Esophagus muscularis mucosa (tissue), 4 donors: Measurements from ENCODE around the gene CELF2. TPM values are rescaled to one million over a fixed set of nuclear protein-coding genes. Genes with fewer than 3 reads are reported as not detected.

Experiments used
- DNase-seq: peaks from one replicate; pipeline ENCODE4 v3.0.0-alpha.2; 2017; ENCODE audit errors: extremely low spot score
- H3K27ac ChIP-seq, 4 donors: fragments of 200-600 bp; sonication (generic); replicated peaks in 1 of 4; 1 replicate in 3 of 4; 2 replicates in 1 of 4; pipeline ENCODE4 v1.5.1; 2016 to 2019; ENCODE audit warnings: mild to moderate bottlenecking in 1 of 4
- H3K27me3 ChIP-seq, 4 donors: fragments of 200-600 bp; sonication (generic); one replicate each; pipeline versions ENCODE4 v1.5.1 to v1.6.0; 2016 to 2019
- H3K36me3 ChIP-seq, 4 donors: fragments of 200-600 bp; sonication (generic); one replicate each; pipeline ENCODE4 v1.5.1; 2016 to 2019
- H3K4me1 ChIP-seq, 4 donors: fragments of 200-600 bp; sonication (generic); one replicate each; pipeline ENCODE4 v1.5.1; 2016 to 2019
- H3K4me3 ChIP-seq, 4 donors: fragments of 200-600 bp; sonication (generic); 1 replicate in 2 of 4; 2 replicates in 2 of 4; pipeline ENCODE4 v1.5.1; 2016 to 2019; ENCODE audit warnings: mild to moderate bottlenecking in 4 of 4, moderate library complexity in 1 of 4
- H3K9me3 ChIP-seq, 4 donors: fragments of 200-600 bp; sonication (generic); 1 replicate in 3 of 4; 2 replicates in 1 of 4; pipeline ENCODE4 v1.5.1; 2016 to 2019
- CTCF ChIP-seq, 3 experiments: fragments of 200-600 bp in 2 of 3; fragments of 450-650 bp in 1 of 3; sonication (generic) in 2 of 3; IDR thresholded peaks; one replicate each; pipeline ENCODE4 v1.5.1; 2017 to 2019; ENCODE audit warnings: antibody characterized with exemption in 3 of 3, mild to moderate bottlenecking in 2 of 3, moderate library complexity in 1 of 3
- EP300 ChIP-seq: sonication (generic); formaldehyde crosslinking; IDR thresholded peaks from one replicate; pipeline ENCODE4 v1.6.1; 2017; ENCODE audit warnings: antibody characterized with exemption
- POLR2A ChIP-seq: fragments of 450-650 bp; IDR thresholded peaks from one replicate; pipeline ENCODE4 v1.6.1; 2017; ENCODE audit warnings: antibody characterized with exemption, moderate library complexity, mild to moderate bottlenecking, low read depth
- POLR2AphosphoS5 ChIP-seq, 2 donors: sonication (generic); formaldehyde crosslinking; IDR thresholded peaks; one replicate each; pipeline ENCODE4 v1.6.1; 2017; ENCODE audit warnings: antibody characterized with exemption in 2 of 2
- WGBS: methylation state at CpG from one replicate; pipeline ENCODE4 v1.1.5; 2018; 5-methylcytosine and 5-hydroxymethylcytosine counted together
- intact Hi-C: fragments of 100-400 bp; cut with DNase I; formaldehyde crosslinking; loops from one replicate; pipeline ENCODE4 v1.15.1; 2023
- total RNA-seq, 4 donors: library from RNA; depleted of rRNA; stranded (reverse); fragments of >200 nt; gene quantifications; one replicate each; pipeline versions ENCODE4 v1.1.0 to v1.2.1, GENCODE V29; 2016

Gene CELF2
- total RNA-seq, 4 donors from 2014 or later: 81.8 to 128 (median 104) TPM

- peak overlapping the region; percentile 84 to 95 (median 92) for H3K4me3 ChIP-seq
- no peaks in the 10 kb centered on the region for H3K36me3 ChIP-seq
- DNase-seq: no peak
- H3K27me3 ChIP-seq: no peaks in the 10 kb centered on the region
- intact Hi-C loops: loop anchor here (5.0 to 10.0 kb wide), 3 partner anchors 105 to 225 kb away; no protein-coding TSS in a partner anchor
- WGBS: 82% methylated on average over 11 of the region's 11 CpGs
- no peaks in the 10 kb centered on the region for H3K9me3 ChIP-seq
- TF ChIP-seq CTCF (IDR thresholded peaks at IDR 0.05) (no peak), POLR2AphosphoS5 (IDR thresholded peaks at IDR 0.05) (peak in 1 of 2 donors; percentile 30), POLR2A (no peak)
- no peak overlapping the region for H3K27ac ChIP-seq
- peaks cover 31 to 67% (median 52%) of the 10 kb centered on the region in 4 donors for H3K4me1 ChIP-seq
These were observed 2.3 kb downstream of the CELF2 start for GRCh38 chr10:11019724-11020547.

GRCh38 chr10:11020548-11020942 is 2.9 kb downstream of the CELF2 start:
- TF ChIP-seq POLR2A (no peak), EP300 (no peak), POLR2AphosphoS5 (IDR thresholded peaks at IDR 0.05) (no peak), CTCF (IDR thresholded peaks at IDR 0.05) (no peak)
- DNase-seq: no peak
- H3K36me3 ChIP-seq: no peaks in the 10 kb centered on the region
- 86% methylated on average over 6 of the region's 6 CpGs for WGBS
- no peak overlapping the region for H3K27ac ChIP-seq
- intact Hi-C loops: no loop called here
- peak overlapping the region in 2 of 4 donors; percentile 94 to 95 for H3K4me3 ChIP-seq
- no peaks in the 10 kb centered on the region for H3K27me3 ChIP-seq
- H3K4me1 ChIP-seq: peaks cover 30 to 68% (median 50%) of the 10 kb centered on the region in 4 donors
- no peaks in the 10 kb centered on the region for H3K9me3 ChIP-seq

DNA sequence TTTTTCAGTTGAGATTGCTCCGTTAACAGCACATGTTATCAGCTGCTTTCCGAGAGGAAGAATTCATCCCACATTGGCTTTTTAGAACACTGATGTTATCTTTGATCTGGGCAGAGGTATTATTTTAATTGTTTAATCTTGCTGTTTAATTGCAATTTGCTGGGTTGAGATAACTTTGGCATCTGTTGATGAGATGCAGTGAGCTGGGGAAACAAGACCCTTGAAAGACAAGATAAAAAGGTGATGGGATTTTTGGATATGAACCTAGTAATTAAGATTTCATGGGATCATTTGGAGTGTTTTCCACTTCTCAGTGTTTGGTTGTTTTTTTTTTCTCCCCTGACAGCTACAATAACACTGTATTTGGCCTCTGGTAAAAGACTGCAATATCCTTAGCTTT is 4.5 kb downstream of the CELF2 start:
- Histone ChIP-seq H3K27ac (no peak overlapping the region), H3K4me3 (no peak overlapping the region), H3K27me3 (no peaks in the 10 kb centered on the region), H3K9me3 (no peaks in the 10 kb centered on the region), H3K36me3 (no peaks in the 10 kb centered on the region), H3K4me1 (peaks cover 23 to 53% (median 39%) of the 10 kb centered on the region in 4 donors)
- intact Hi-C loops: no loop called here
- TF ChIP-seq POLR2A (no peak), CTCF (IDR thresholded peaks at IDR 0.05) (no peak), POLR2AphosphoS5 (IDR thresholded peaks at IDR 0.05) (no peak), EP300 (no peak)
- DNase-seq: no peak
- 77% methylated on average over 2 of the region's 2 CpGs for WGBS

DNA sequence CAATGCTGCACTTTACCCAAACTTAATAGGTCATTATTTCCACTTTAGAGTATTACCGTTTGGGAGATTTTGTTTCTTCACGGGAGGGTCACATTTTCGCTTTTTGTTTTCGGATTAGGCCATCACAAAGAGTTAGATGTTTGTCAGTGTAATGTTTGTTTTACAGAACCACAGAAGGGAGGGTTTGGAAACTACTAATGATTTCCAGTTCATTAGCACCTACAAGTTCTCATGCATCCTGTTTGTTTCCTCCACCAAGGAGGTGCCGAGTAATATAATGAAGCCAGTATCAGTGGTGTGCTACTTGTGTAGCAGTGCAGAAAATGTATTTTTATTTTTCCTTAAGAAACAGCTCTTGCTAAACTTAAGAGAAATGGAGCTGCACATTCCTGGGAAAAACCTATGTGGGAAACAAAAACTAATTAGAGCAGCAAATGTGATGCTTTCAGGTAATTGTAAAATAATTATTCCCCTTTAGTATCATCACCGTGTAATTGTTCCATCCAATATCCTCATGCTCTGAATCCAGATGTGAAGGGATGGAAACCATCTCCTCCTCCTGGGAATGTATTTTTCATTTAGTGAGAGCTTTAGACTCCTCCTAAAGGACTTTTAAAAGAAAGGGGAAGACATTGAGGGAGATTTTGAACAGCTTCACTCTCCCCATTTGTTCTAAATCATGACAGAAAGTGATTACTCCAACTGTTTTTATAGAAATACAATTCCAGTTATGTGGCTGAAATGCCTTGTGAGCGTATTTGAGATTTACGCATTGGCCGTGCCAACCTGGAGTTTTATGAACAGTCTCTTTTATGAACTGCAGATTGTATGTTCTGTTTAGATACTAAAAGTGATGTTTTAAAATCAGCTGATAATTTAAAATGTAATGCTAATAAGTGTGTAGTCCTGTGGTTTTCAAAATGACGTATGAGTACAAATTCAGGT is 5.6 kb downstream of the CELF2 start:
- H3K27ac ChIP-seq: no peak overlapping the region
- H3K36me3 ChIP-seq: no peaks in the 10 kb centered on the region
- intact Hi-C loops: no loop called here
- H3K9me3 ChIP-seq: no peaks in the 10 kb centered on the region
- WGBS: 86% methylated on average over 10 of the region's 10 CpGs
- peaks cover 21 to 49% (median 36%) of the 10 kb centered on the region in 4 donors for H3K4me1 ChIP-seq
- no peaks in the 10 kb centered on the region for H3K27me3 ChIP-seq
- H3K4me3 ChIP-seq: no peak overlapping the region
- no peak for DNase-seq
- TF ChIP-seq POLR2AphosphoS5 (IDR thresholded peaks at IDR 0.05): no peak
- TF ChIP-seq POLR2A: no peak
- no peak for TF ChIP-seq CTCF (IDR thresholded peaks at IDR 0.05)
- TF ChIP-seq EP300: no peak
